Measurements from ENCODE around the gene MARVELD2.
"Not testable (repeated sequence)": the region's sequence is repeated elsewhere in the genome, so short reads cannot be mapped to it uniquely, and the experiment has no call there.

Gene MARVELD2

GRCh38 chr5:69451941-69452647 is 37.2 kb downstream of the MARVELD2 start:
- no peak overlapping the region for H3K27ac ChIP-seq (ENCODE audit: low read length)
- H3K4me3 ChIP-seq (ENCODE audit: low read length) = no peak overlapping the region
- H3K36me3 ChIP-seq (ENCODE audit: insufficient read depth, low read depth, low read length) = no peaks in the 10 kb centered on the region
- H3K9me3 ChIP-seq (ENCODE audit: insufficient read depth, low read depth, low read length) = no peaks in the 10 kb centered on the region
- no peaks in the 10 kb centered on the region for H3K27me3 ChIP-seq (ENCODE audit: insufficient read depth, low read length)
- H3K4me1 ChIP-seq (ENCODE audit: insufficient read depth, low read length) = no peaks in the 10 kb centered on the region
- no peak overlapping the region for H3K9ac ChIP-seq (ENCODE audit: low read depth, low read length)

- H3K4me3 ChIP-seq (ENCODE audit: low read length); H3K36me3 ChIP-seq (ENCODE audit: insufficient read depth, low read depth, low read length); H3K9ac ChIP-seq (ENCODE audit: low read depth, low read length); H3K27ac ChIP-seq (ENCODE audit: low read length); H3K9me3 ChIP-seq (ENCODE audit: insufficient read depth, low read depth, low read length); H3K27me3 ChIP-seq (ENCODE audit: insufficient read depth, low read length); H3K4me1 ChIP-seq (ENCODE audit: insufficient read depth, low read length): not testable (repeated sequence)
Observed at GRCh38 chr5:69453487-69453886, 38.6 kb downstream of the MARVELD2 start.

GRCh38 chr5:69454460-69455249 is 39.7 kb downstream of the MARVELD2 start:
- no peaks in the 10 kb centered on the region for H3K4me1 ChIP-seq (ENCODE audit: insufficient read depth, low read length)
- H3K9ac ChIP-seq (ENCODE audit: low read depth, low read length) = no peak overlapping the region
- no peaks in the 10 kb centered on the region for H3K9me3 ChIP-seq (ENCODE audit: insufficient read depth, low read depth, low read length)
- H3K36me3 ChIP-seq (ENCODE audit: insufficient read depth, low read depth, low read length) = no peaks in the 10 kb centered on the region
- no peak overlapping the region for H3K27ac ChIP-seq (ENCODE audit: low read length)
- no peak overlapping the region for H3K4me3 ChIP-seq (ENCODE audit: low read length)
- no peaks in the 10 kb centered on the region for H3K27me3 ChIP-seq (ENCODE audit: insufficient read depth, low read length)

GRCh38 chr5:69455428-69455988 is 40.6 kb downstream of the MARVELD2 start:
- H3K36me3 ChIP-seq (ENCODE audit: insufficient read depth, low read depth, low read length); H3K27ac ChIP-seq (ENCODE audit: low read length); H3K9me3 ChIP-seq (ENCODE audit: insufficient read depth, low read depth, low read length); H3K4me3 ChIP-seq (ENCODE audit: low read length); H3K4me1 ChIP-seq (ENCODE audit: insufficient read depth, low read length); H3K9ac ChIP-seq (ENCODE audit: low read depth, low read length); H3K27me3 ChIP-seq (ENCODE audit: insufficient read depth, low read length): not testable (repeated sequence)

- no peaks in the 10 kb centered on the region for H3K36me3 ChIP-seq (ENCODE audit: insufficient read depth, low read depth, low read length)
- no peak overlapping the region for H3K4me3 ChIP-seq (ENCODE audit: low read length)
- no peaks in the 10 kb centered on the region for H3K27me3 ChIP-seq (ENCODE audit: insufficient read depth, low read length)
- H3K27ac ChIP-seq (ENCODE audit: low read length) = no peak overlapping the region
- no peaks in the 10 kb centered on the region for H3K9me3 ChIP-seq (ENCODE audit: insufficient read depth, low read depth, low read length)
- no peaks in the 10 kb centered on the region for H3K4me1 ChIP-seq (ENCODE audit: insufficient read depth, low read length)
- no peak overlapping the region for H3K9ac ChIP-seq (ENCODE audit: low read depth, low read length)
Observed at GRCh38 chr5:69462170-69462569, 47.3 kb downstream of the MARVELD2 start.

GRCh38 chr5:69466375-69466774 is 51.5 kb downstream of the MARVELD2 start:
- not testable (repeated sequence) for H3K4me3 ChIP-seq (ENCODE audit: low read length); H3K9me3 ChIP-seq (ENCODE audit: insufficient read depth, low read depth, low read length); H3K27me3 ChIP-seq (ENCODE audit: insufficient read depth, low read length); H3K9ac ChIP-seq (ENCODE audit: low read depth, low read length); H3K27ac ChIP-seq (ENCODE audit: low read length); H3K36me3 ChIP-seq (ENCODE audit: insufficient read depth, low read depth, low read length); H3K4me1 ChIP-seq (ENCODE audit: insufficient read depth, low read length)

- no peak overlapping the region for H3K4me3 ChIP-seq (ENCODE audit: low read length)
- H3K9ac ChIP-seq (ENCODE audit: low read depth, low read length) = no peak overlapping the region
- H3K4me1 ChIP-seq (ENCODE audit: insufficient read depth, low read length) = no peaks in the 10 kb centered on the region
- H3K27me3 ChIP-seq (ENCODE audit: insufficient read depth, low read length) = no peaks in the 10 kb centered on the region
- H3K27ac ChIP-seq (ENCODE audit: low read length) = no peak overlapping the region
- H3K9me3 ChIP-seq (ENCODE audit: insufficient read depth, low read depth, low read length) = no peaks in the 10 kb centered on the region
- H3K36me3 ChIP-seq (ENCODE audit: insufficient read depth, low read depth, low read length) = no peaks in the 10 kb centered on the region
Observed at GRCh38 chr5:69467442-69468225, 52.7 kb downstream of the MARVELD2 start.

- H3K9me3 ChIP-seq (ENCODE audit: insufficient read depth, low read depth, low read length) = no peaks in the 10 kb centered on the region
- H3K27ac ChIP-seq (ENCODE audit: low read length) = no peak overlapping the region
- no peaks in the 10 kb centered on the region for H3K36me3 ChIP-seq (ENCODE audit: insufficient read depth, low read depth, low read length)
- H3K4me1 ChIP-seq (ENCODE audit: insufficient read depth, low read length) = no peaks in the 10 kb centered on the region
- no peaks in the 10 kb centered on the region for H3K27me3 ChIP-seq (ENCODE audit: insufficient read depth, low read length)
- H3K9ac ChIP-seq (ENCODE audit: low read depth, low read length) = no peak overlapping the region
- H3K4me3 ChIP-seq (ENCODE audit: low read length) = no peak overlapping the region
Observed at GRCh38 chr5:69468631-69469030, 53.7 kb downstream of the MARVELD2 start.

GRCh38 chr5:69471516-69471915 is 56.6 kb downstream of the MARVELD2 start:
- H3K9ac ChIP-seq (ENCODE audit: low read depth, low read length); H3K4me1 ChIP-seq (ENCODE audit: insufficient read depth, low read length); H3K27ac ChIP-seq (ENCODE audit: low read length); H3K4me3 ChIP-seq (ENCODE audit: low read length); H3K36me3 ChIP-seq (ENCODE audit: insufficient read depth, low read depth, low read length); H3K27me3 ChIP-seq (ENCODE audit: insufficient read depth, low read length); H3K9me3 ChIP-seq (ENCODE audit: insufficient read depth, low read depth, low read length): not testable (repeated sequence)

GRCh38 chr5:69472535-69473143 is 57.7 kb downstream of the MARVELD2 start:
- H3K4me1 ChIP-seq (ENCODE audit: insufficient read depth, low read length); H3K36me3 ChIP-seq (ENCODE audit: insufficient read depth, low read depth, low read length); H3K4me3 ChIP-seq (ENCODE audit: low read length); H3K9ac ChIP-seq (ENCODE audit: low read depth, low read length); H3K27me3 ChIP-seq (ENCODE audit: insufficient read depth, low read length); H3K27ac ChIP-seq (ENCODE audit: low read length); H3K9me3 ChIP-seq (ENCODE audit: insufficient read depth, low read depth, low read length): not testable (repeated sequence)

GRCh38 chr5:69477170-69477569 is 62.3 kb downstream of the MARVELD2 start:
- Histone ChIP-seq H3K4me3 (ENCODE audit: low read length) (no peak overlapping the region), H3K4me1 (ENCODE audit: insufficient read depth, low read length) (no peaks in the 10 kb centered on the region), H3K27ac (ENCODE audit: low read length) (no peak overlapping the region), H3K27me3 (ENCODE audit: insufficient read depth, low read length) (no peaks in the 10 kb centered on the region), H3K36me3 (ENCODE audit: insufficient read depth, low read depth, low read length) (no peaks in the 10 kb centered on the region), H3K9ac (ENCODE audit: low read depth, low read length) (no peak overlapping the region), H3K9me3 (ENCODE audit: insufficient read depth, low read depth, low read length) (no peaks in the 10 kb centered on the region)

Data from iPS-20b (cell line).